DMS79 (cell line): Measurements from ENCODE around the gene TNFRSF12A.
"Not testable (repeated sequence)": the region's sequence is repeated elsewhere in the genome, so short reads cannot be mapped to it uniquely, and the experiment has no call there.

Experiments
- DNase-seq: peaks from one replicate; lab custom pipeline; 2025; lab: John Stamatoyannopoulos, UW

TNFRSF12A gene

DNA sequence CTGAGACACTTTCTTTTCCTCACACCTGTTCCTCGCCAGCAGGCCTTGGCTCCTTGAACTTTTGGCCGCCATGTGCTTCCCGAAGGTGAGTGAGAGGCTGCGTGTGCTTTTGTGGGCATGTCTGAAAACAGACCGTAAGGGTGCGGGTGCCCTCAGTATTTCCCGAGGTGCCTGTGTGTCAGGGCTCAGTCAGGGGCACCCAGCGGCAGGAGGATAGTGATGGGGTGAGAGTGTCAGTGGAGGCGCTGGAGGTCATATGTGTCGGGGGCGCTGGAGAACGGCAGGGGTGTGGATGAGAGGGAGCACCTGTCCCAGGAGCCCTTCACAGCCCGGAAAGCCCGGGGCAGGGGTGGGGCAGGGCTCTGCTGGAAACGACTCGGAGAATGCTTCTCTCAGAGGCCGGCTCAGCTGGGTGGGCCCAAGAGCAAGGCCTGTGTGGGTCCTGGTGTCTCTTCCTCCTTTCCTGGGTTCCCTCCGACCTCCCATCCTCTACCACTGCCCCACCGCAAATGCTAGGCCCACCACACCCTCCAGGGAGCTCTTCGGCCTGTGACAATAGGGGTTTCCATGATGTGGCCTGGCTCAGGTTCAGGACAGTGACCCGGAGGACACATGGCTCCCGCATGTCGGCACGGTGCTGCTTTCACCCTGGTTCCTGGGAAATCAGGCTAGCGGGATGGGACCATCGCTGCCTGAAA lies 45.7 kb downstream of the TNFRSF12A start:
- DNase-seq = no peak

DNA sequence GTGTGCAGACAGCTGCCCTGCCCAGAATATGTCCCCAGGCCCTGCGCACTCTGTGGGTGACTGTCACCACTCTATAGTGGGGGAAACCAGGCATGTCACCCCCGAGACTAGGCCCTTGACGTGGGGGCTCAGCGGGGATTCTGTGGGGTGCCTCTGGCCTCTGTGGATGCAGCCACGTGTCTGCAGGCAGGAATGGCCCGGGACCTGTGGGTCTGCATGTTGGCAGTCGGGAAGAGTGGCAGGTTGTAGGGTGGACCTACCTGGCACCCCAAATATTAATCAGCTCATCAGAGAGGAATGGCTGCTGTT lies 46.2 kb downstream of the TNFRSF12A start:
- no peak for DNase-seq

DNA sequence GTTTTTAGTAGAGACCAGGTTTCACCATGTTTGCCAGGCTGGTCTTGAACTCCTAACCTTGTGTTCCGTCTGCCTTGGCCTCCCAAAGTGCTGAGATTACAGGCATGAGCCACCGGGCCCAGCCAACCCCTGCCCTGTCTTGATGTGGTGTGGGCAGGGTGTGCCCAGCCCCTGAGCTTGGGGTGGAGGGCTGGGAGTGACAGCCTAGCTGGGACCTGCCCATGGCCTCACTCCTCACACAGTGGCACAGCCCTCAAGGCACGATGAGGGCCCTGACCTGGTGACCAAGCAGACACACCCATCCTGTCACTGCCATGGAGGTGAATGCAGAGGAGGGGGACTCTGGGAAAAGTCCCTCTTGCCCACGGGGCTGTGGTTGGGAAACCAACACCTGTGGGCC lies 48.3 kb downstream of the TNFRSF12A start:
- DNase-seq = no peak

DNA sequence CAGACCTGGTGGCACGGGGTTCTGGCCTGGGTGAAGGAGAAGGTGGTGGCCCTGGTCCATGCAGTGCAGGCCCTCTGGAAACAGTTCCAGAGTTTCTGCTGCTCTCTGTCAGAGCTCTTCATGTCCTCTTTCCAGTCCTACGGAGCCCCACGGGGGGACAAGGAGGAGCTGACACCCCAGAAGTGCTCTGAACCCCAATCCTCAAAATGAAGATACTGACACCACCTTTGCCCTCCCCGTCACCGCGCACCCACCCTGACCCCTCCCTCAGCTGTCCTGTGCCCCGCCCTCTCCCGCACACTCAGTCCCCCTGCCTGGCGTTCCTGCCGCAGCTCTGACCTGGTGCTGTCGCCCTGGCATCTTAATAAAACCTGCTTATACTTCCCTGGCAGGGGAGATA lies 49.0 kb downstream of the TNFRSF12A start:
- not testable (repeated sequence) for DNase-seq

DNA sequence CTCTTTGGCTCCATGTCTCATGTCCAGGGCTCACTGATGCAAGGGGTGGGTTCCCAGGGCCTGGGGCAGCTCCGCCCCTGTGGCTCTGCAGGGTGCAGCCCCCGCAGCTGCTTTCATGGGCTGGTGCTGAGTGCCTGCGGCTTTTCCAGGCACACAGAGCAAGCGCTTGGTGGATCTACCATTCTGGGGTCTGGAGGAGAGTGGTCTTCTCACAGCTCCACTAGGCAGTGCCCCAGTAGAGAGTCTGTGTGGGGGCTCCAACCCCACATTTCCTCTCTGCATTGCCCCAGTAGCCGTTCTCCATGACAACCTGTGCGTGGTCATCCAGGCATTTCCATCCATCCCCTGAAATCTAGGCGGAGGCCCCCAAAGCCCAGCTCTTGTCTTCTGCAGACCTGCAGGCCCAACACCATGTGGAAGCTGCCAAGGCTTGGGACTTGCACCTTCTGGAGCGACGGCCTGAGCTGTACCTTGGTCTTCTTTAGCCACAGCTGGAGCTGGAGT lies 50.5 kb downstream of the TNFRSF12A start:
- DNase-seq = no peak

DNA sequence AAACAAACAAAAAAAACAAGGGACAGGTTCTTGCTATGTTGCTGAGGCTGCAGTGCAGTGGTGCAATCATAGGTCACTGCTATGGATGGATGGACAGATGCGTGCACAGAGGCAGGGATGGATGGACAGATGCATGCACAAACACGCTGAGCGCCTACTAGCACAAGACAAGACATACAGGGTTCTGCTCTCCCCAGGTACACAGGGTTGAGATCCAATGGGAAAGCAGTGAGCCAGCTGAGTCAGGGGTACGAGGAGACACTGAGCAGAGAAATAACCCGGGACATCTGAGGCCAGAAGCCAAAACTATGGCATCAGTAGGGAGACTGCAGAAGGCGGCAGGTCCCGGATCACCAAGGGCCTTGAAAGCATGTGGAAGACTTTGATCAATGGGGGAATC lies 51.5 kb downstream of the TNFRSF12A start:
- no peak for DNase-seq
